ENCODE results near the gene ENOX2. TPM values are rescaled to one million over a fixed set of nuclear protein-coding genes. Genes with fewer than 3 reads are reported as not detected.

ENOX2 gene
- total RNA-seq, 1 donor from 2014 or later, result 3.3 TPM

GRCh38 chrX:130575831-130576389 is 327.1 kb downstream of the ENOX2 start:
- peak; percentile 18 to 20 for DNase-seq (ENCODE audit: low spot score in 2 of 2)
- FAIRE-seq, result no peak

Other genes with a start within 250 kb of the ENOX2 start
- gene ARHGAP36, start 155.1 kb upstream of the ENOX2 start, total RNA-seq, result 0.41 TPM